Measurements from ENCODE around the gene MSL2.
"Not testable (repeated sequence)": the region's sequence is repeated elsewhere in the genome, so short reads cannot be mapped to it uniquely, and the experiment has no call there.

MSL2 gene

DNA sequence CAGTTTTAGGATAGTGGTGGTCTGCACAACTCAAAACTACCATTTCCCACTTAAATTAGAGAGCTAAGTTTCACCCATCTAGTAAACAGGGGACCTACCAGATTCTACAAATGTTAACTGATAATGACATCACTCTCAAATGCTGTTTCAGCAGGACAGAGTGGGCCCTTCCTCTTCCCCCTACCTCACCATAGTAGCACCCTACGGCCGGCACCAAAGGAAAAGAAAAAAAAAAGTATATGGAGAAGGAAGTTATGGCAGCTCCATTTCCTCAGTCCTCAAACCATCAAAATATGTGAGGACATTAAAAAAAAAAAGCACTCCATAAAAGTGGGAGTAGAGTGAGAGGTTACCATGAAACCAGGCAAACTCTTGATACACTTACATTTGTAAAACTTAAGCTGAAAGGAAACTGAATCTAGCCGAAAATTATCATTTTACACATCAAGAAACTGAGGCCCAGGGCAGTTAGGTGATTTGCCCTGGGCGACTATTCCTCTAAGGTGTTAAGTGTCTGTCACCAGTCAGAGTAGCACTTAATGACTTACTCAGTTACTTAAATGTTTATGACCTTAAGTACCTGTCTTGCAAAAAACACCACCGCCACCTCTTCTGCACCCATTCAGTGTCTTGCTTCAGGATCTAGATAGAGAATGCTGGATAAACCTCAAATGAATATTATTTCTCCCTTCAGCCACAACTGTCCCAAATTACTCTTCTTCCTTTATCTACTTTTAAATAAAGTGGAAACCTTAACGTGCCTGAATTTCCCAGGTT lies 2.7 kb downstream of the MSL2 start:
- DNase-seq (ENCODE audit: low read depth in 2 of 3, low spot score in 1 of 3), result no peak

DNA sequence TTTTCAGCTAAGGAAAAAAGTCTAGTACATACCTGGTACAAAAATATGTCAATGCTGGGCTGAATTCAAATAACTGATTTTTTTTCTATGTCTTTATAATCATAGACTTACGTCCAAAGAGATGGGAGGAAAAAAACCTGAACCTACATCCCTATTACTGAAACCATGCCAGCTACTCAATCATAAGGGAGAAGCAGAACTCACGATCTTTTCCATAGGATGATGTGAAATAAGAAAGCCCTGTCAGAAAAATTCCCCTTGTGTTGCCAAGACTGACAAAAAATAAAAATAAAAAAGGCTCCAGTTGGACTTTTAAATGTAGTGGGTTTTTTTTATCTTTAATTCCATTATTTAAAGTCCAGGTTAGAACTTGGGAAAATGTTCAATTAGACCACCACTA lies 3.3 kb downstream of the MSL2 start:
- DNase-seq (ENCODE audit: low read depth in 2 of 3, low spot score in 1 of 3), result no peak

DNA sequence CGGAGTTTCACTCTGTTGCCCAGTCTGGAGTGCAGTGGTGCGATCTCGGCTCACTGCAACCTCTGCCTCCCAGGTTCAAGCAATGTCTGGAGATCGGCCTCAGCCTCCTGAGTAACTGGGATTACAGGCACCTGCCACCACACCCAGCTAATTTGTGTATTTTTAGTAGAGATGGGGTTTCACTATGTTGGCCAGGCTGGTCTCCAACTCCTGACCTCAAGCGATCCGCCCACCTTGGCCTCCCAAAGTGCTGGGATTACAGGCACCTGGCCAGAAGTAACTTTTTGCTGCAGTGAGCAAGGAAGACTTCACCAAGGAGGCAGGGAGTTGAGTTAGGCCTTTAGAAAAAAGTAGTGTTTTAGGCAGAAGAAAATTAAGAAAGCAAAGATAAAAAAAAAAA lies 3.9 kb downstream of the MSL2 start:
- DNase-seq (ENCODE audit: low read depth in 2 of 3, low spot score in 1 of 3), result not testable (repeated sequence)

DNA sequence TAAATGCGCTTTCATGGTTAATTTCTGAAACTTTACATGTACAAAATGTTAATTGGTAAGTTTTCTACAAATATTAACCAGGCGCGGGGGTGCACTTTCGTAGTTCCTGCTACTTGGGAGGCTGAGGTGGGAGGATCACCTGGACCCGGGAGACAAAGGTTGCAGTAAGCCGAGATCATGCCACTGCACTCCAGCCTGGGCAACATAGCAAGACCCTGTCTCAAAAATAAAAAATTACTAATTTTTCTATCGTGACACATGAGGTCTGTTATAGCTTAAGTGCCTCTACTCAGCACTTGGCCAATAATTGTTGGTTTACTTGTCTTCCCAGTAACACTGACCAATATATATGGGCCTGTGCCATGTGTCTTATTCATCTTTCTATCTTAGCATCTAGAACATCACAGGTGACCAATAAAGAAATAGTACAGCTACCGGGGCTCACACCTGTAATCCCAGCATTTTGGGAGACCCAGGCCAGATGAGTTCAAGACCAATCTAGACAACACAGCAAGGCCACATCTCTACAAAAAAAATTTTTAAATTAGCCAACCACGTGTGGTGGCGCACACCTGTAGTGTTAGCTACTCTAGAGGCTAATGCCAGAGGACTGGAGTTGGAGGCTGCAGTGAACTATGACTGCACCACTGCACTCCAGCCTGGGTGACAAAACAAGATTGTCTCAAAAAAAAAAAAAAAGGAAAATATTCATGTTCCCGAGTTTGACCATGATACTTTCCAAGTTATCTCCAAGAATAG lies 6.1 kb downstream of the MSL2 start:
- no peak for DNase-seq (ENCODE audit: low read depth in 2 of 3, low spot score in 1 of 3)

DNA sequence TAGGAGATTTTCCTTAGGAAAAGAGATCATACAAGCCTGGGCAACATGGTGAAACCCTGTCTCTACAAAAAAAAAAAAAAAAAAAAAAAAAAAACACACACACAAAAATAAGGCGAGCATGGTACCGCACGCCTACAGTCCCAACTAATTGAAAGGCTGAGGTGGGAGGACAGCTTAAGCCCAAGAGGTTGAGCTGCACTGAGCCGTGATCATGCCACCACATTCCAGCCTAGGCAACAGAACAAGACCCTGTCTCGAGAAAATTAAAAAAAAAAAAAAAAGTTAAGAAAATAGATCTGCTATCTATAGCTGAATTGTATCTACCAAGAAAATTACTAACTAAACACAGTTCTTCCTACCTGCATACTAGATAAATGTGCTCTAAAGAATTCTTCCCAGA lies 7.1 kb downstream of the MSL2 start:
- no peak for DNase-seq (ENCODE audit: low read depth in 2 of 3, low spot score in 1 of 3)

DNA sequence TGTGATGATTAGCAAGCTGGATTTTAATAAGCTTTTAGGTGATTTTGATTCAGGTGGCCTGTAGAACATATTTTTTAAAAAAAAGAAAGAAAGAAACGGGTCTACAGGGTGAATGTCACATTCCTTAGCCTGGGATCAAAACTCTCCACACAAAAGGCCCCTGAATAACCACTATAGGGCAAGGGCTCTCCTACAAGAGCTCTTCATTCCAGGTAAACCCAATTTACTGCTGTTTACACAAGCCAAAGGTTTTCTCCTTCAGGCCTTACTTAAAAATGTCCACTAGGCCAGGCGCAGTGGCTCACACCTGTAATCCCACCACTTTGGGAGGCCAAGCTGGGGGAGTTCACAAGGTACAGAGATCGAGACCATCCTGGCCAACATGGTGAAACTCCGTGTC lies 8.3 kb downstream of the MSL2 start:
- DNase-seq (ENCODE audit: low read depth in 2 of 3, low spot score in 1 of 3), result no peak

DNA sequence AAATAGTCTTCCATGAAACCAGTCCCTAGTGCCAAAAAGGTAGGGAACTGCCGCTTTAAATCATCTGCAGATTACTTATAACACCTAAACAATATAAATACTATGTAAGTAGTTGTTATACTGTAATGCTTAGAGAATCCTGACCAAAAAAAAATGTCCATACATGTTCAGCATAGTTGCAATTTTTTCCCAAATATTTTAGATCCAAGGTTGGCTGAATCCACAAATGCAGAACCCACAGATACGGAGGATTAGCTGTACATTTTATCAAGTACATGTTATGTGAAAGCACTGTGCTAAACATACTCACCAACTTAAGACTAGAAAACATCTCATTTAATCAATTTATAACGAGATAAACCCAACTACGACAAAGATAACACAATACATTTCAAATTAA lies 9.3 kb downstream of the MSL2 start:
- no peak for DNase-seq (ENCODE audit: low read depth in 2 of 3, low spot score in 1 of 3)

DNA sequence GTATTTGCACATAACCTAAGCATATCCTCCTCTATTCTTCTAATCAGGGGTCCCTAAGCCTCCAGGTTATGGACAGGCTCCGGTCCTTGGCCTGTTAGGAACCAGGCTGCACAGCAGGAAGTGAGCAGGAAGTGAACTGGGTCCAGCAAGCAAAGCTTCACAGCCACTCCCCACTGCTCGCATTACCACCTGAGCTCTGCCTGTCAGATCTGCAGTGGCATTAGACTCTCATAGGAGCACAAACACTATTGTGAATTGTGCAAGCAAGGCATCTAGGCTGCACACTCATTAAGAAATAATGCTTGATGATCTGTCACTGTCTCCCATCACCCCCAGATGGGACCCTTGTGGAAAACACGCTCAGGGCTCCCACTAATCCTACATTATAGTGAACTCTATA lies 9.8 kb downstream of the MSL2 start:
- no peak for DNase-seq (ENCODE audit: low read depth in 2 of 3, low spot score in 1 of 3)

DNA sequence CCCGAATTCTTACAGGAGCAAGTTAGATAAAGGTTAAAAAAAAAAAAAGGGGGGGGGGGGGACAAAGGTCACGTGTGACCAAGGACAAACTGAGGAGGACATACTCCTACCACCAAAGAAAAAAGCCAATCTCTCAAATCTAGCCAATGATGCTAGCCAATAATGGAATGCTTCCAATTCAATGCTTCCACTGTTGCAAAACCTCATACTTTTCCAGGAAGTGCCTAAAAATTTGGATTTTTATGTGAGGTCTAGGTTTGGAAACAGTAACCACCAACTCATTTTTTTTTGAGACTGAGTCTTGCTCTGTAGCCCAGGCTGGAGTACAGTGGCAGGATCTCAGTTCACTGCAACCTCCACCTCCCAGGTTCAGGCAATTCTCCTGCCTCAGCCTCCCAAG lies 11.4 kb downstream of the MSL2 start:
- DNase-seq (ENCODE audit: low read depth in 2 of 3, low spot score in 1 of 3), result no peak

DNA sequence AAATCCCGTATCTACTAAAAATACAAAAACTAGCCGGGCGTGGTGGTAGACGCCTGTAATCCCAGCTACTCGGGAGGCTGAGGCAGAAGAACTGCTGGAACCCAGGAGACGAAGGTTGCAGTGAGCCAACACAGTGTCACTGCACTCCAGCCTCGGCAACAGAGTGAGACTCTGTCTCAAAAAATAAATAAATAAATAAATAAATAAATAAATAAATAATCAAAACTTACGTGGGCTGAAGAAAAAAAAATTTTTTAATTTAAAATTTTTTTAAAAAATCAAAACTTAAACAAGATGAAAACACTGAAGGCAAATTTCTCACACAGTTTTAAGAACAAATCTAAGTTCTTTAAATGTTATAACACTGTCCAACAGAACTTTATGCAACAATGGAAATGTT lies 14.4 kb downstream of the MSL2 start:
- DNase-seq (ENCODE audit: low read depth in 2 of 3, low spot score in 1 of 3), result no peak

DNA sequence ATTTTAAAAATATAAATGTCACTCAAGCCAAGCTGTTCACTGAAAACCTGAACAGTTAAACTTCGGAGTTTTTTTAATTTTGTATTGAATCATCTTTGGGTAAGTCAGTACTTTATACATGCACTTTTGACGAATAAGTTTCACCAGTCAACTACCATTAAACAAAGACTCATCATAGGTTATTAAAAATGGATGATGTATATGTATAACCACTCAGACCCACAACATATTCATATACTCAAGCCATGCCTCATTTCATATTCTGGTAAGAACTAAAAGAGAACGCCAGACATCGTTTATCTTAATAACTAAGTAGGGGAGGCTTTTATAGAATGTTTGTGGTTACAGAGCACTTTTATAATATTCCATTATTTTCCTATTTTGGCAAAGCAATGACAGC lies 18.3 kb downstream of the MSL2 start:
- DNase-seq (ENCODE audit: low read depth in 2 of 3, low spot score in 1 of 3), result no peak

DNA sequence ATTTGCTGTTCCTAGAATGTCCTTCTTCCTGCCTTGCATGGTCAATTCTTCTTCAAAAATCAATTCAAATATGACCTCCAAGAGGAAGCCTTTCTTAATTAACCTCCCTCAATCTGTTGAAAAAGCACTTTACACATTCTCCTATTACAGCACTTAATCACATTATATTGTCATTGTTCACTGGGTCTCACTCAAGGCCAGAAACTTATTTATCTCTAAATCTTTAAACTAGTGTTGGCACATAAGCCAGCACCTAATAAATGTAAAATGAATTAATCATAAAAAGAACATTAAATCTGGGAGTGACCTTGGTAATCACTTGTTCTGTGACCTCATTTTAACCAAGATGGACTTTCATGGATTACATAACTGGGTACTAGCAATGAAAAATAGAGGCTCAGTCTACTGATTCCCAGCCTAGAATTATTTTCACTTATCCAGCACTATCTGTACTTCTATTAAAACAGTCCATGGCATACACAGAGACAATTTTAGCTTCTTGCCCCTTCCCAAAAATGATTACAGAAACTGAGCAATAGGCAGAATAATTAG lies 22.1 kb downstream of the MSL2 start:
- DNase-seq (ENCODE audit: low read depth in 2 of 3, low spot score in 1 of 3), result no peak

DNA sequence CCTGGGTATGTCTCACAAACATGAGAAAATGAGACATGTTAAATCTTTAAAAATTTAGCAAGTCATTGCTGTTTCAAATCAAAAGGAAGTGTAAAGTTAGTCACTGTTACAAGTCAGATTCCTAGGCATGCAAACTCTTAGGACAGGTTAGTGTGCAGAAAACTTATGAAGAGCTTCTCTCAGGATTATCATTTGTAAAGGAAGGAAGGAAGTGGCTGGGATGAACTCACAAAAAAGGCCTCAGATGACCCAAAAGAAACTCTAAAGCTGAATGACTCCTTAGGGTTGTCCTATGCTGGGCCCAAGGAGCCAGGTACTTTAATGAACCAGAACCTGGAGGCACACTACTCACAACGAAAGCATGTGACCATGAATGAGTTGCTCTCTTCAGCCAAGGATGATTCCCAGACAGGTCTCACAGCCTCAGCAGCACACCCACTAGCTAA lies 25.0 kb downstream of the MSL2 start:
- DNase-seq (ENCODE audit: low read depth in 2 of 3, low spot score in 1 of 3), result no peak

DNA sequence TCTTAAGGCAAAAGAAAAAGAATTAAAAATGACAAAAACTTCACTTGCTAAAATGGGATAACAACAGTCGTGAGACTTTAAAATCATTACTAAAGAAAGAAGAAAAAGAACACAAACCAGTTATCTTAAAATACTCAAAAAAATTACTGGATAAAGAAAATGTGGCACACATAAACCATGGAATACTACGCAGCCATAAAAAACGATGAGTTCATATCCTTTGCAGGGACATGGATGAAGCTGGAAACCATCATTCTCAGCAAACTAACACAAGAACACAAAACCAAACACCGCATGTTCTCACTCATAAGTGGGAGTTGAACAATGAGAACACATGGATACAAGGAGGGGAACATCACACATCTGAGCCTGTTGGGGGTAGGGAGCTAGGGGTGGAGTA lies 27.9 kb downstream of the MSL2 start:
- DNase-seq (ENCODE audit: low read depth in 2 of 3, low spot score in 1 of 3), result not testable (repeated sequence)

DNA sequence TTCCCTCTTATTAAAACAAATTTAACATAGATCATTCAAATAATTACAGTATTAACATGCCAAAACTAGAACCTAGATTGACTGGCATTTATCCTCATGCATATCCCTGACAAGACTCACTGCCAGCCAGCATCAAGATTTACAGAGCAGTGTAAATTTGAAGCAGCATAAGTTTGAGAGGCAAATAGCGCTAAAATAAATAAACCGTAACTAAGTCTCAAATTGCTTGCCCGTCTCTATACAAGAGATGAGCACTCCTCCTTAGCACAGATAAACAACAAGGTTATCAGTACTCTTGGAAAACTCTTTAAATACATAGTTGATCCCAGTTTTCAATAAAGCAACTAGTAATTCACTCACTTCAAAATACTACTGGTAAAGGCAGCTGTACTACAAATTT lies 29.6 kb downstream of the MSL2 start:
- DNase-seq (ENCODE audit: low read depth in 2 of 3, low spot score in 1 of 3), result no peak

DNA sequence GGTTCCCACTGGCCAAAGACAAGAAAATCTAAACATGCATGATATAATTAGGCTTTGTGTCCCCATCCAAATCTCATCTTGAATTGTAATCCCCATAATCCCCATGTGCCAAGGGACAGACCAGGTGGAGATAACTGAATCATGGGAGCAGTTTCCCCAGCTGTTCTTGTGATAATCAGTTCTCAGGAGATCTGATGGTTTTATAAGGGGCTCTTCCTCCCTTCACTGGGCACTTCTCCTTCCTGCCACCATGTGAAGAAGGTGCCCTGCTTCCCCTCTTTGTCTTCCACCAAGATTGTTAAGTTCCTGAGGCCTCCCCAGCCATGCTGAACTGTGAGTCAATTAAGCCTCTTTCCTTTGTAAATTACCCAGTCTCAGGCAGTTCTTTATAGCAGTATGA lies 32.5 kb downstream of the MSL2 start:
- DNase-seq (ENCODE audit: low read depth in 2 of 3, low spot score in 1 of 3), result not testable (repeated sequence)

DNA sequence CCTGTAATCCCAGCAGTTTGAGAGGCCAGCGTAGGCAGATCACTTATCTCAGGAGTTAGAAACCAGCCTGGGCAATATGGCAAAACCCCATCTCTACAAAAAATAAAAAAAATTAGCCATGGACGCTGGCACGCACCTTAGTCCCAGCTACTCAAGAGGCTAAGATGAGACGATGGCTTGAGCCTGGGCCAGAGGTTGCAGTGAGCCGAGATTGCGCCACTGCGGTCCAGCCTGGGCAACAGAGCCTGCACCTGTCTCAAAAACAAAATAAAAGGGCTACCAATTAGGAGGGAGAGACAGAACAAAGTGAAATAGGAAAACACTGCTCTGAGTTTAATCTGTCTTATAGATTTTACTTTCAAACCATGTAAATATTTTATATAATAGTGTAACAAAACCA lies 33.8 kb downstream of the MSL2 start:
- DNase-seq (ENCODE audit: low read depth in 2 of 3, low spot score in 1 of 3), result no peak

DNA sequence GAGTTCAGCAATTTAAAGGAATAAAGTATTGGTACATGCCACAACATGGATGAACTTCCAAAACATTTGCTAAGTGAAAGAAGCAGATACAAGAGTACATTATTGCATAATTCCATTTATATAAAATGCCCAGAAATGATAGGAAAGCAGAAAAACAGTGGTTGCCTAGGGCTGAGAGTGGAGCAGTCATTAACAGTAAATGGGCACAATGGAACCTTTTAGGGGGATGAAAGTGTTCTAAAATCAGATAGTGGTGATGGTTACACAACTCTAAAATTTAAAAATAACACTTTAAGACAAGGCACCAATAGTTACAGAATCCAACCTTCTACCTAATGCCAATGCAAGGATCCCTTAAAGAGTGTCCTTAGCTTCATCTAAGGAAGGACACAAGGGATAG lies 34.6 kb downstream of the MSL2 start:
- DNase-seq (ENCODE audit: low read depth in 2 of 3, low spot score in 1 of 3), result no peak

DNA sequence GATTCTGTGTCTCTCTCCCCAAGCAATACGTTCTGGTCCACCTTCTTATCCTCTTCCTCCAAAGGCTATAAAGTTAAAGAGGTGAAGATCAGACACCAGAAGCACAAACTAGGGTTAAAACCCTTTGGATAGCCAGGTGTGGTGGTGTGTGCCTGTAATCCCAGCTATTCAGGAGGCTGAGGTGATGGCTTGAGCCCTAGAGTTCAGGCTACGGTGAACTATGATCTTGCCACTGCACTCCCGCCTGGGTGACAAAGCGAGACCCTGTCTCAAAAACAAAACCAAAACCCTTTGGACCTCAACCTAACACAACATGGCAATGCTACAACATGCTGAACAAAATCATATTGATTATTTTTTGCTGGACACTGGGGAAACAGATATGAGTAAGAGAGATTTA lies 43.2 kb downstream of the MSL2 start:
- DNase-seq (ENCODE audit: low read depth in 2 of 3, low spot score in 1 of 3), result no peak

DNA sequence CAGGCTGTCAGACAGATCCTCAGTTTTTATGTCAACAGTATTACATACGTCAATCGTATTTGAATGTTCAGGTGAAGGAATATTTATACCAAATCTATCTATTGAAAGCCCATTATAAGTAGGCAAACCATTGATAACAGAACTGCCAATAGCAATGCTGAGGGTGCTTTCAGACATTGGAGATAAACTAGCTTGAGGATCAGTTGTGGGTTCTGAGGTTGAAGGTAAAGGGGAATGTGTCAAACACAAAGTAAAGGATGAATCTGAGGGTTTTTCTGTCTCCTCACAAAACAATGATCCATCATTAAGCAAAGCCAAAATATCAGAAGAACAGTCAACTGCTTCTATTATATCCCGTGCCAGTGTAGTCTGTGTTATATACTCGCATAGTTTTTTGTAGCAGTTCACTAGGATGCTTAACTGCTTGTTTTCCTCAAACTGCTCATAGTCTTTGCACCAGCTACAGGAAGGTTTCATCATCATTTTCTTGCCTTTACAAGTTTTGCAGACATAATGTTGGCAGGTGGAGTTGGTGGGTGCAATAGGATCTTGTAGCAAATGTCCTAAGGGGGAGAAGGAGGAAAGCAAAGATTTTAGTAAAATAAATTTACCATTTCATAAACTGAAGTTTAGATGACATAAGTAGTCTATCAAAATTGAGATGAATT lies 43.8 kb downstream of the MSL2 start:
- DNase-seq (ENCODE audit: low read depth in 2 of 3, low spot score in 1 of 3), result no peak

DNA sequence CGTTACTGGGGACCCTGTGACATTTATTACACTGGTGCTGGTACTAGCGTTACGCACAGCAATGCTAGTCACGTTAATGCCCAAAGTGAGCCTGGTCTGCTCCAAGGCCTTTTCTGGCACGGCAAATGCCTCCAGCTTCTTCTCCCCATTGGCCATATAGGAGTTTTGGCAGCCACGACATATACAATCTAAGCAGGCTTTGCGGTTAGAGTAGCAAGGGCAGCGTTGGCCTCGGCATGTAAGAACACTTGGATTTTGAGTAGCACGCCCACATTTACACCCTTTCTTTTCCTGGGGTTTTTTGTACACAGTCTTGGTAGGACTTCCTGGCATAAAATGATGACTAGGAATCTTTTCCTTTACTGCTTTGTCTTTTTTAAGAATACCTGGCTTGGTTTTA lies 44.9 kb downstream of the MSL2 start:
- DNase-seq (ENCODE audit: low read depth in 2 of 3, low spot score in 1 of 3), result no peak

DNA sequence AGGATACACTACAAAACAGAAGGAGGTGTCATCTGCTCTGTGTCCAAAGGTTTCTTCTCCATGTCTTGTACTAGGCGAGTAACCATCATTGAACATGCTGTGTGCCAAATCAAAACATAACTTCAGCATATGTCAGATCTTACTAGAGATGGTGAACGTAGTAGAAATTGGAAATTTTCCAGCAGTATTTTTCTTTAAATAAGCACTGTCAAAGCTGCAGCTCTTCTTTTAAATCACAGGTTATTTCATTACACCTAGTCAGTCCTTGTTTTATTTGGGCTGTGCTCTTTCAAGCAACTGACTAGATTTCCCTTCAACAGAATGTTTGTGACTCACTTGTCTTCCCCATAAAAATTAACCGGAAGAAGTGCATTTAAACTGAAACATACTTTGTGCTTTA lies 46.5 kb downstream of the MSL2 start:
- DNase-seq (ENCODE audit: low read depth in 2 of 3, low spot score in 1 of 3), result no peak
